Mesendoderm (in vitro differentiated cells): ENCODE results near the gene TUBG2.
A peak's percentile ranks its signal among the peaks of the same experiment; 100 is the strongest.
"Not testable (repeated sequence)": the region's sequence is repeated elsewhere in the genome, so short reads cannot be mapped to it uniquely, and the experiment has no call there.

Experiments
- DNase-seq: peaks from one replicate; pipeline ENCODE4 v3.0.0; 2013
- H2AK5ac ChIP-seq: 2 replicates; pipeline ENCODE4 v1.6.1; 2013; ENCODE audit warnings: low read length, inconsistent platforms
- H2BK120ac ChIP-seq: 2 replicates; pipeline ENCODE4 v1.6.1; 2013; ENCODE audit warnings: low read depth, mild to moderate bottlenecking, low read length, moderate library complexity, mixed read lengths
- H2BK15ac ChIP-seq: replicated peaks from 2 replicates; pipeline ENCODE4 v1.6.1; 2013; ENCODE audit warnings: low read depth, mild to moderate bottlenecking, moderate library complexity
- H2BK5ac ChIP-seq: 2 replicates; pipeline ENCODE4 v1.6.1; 2013; ENCODE audit warnings: low read length, inconsistent platforms
- H3K18ac ChIP-seq: 2 replicates; pipeline ENCODE4 v1.6.1; 2013; ENCODE audit warnings: mild to moderate bottlenecking, low read length, mixed read lengths
- H3K23ac ChIP-seq: one replicate; pipeline ENCODE4 v1.6.1; 2013; ENCODE audit warnings: low read length
- H3K27ac ChIP-seq: 2 replicates; pipeline ENCODE4 v1.5.1; 2013; ENCODE audit warnings: low read depth, mild to moderate bottlenecking, inconsistent platforms, low read length, moderate library complexity
- H3K27me3 ChIP-seq: 2 replicates; pipeline ENCODE4 v1.6.1; 2013; ENCODE audit warnings: low read length, control low read depth, mild to moderate bottlenecking, inconsistent platforms; ENCODE audit not compliant: insufficient read depth, poor library complexity
- H3K36me3 ChIP-seq: 2 replicates; pipeline ENCODE4 v1.6.1; 2013; ENCODE audit warnings: low read length, inconsistent platforms; ENCODE audit not compliant: control insufficient read depth, insufficient read depth
- H3K4ac ChIP-seq: one replicate; pipeline ENCODE4 v1.6.1; 2013; ENCODE audit warnings: low read depth, mild to moderate bottlenecking, low read length, moderate library complexity
- H3K4me1 ChIP-seq: 2 replicates; pipeline ENCODE4 v1.6.1; 2013; ENCODE audit warnings: low read depth, low read length, inconsistent platforms; ENCODE audit not compliant: control insufficient read depth
- H3K4me2 ChIP-seq: 2 replicates; pipeline ENCODE4 v1.6.1; 2013; ENCODE audit warnings: low read length
- H3K4me3 ChIP-seq: 2 replicates; pipeline ENCODE4 v1.5.1; 2013; ENCODE audit warnings: mild to moderate bottlenecking, low read length
- H3K56ac ChIP-seq: one replicate; pipeline ENCODE4 v1.6.1; 2013; ENCODE audit warnings: low read length
- H3K79me1 ChIP-seq: 2 replicates; pipeline ENCODE4 v1.6.1; 2013; ENCODE audit warnings: low read length, inconsistent platforms
- H3K79me2 ChIP-seq: 2 replicates; pipeline ENCODE4 v1.6.1; 2013; ENCODE audit warnings: mild to moderate bottlenecking, low read length; ENCODE audit not compliant: control insufficient read depth, insufficient read depth
- H3K9ac ChIP-seq: 2 replicates; pipeline ENCODE4 v1.6.1; 2013; ENCODE audit warnings: low read length, inconsistent platforms
- H4K5ac ChIP-seq: one replicate; pipeline ENCODE4 v1.6.1; 2013; ENCODE audit warnings: low read length
- H4K8ac ChIP-seq: one replicate; pipeline ENCODE4 v1.6.1; 2013; ENCODE audit warnings: low read depth, mild to moderate bottlenecking, control low read depth, low read length, moderate library complexity
- WGBS: extraction: QIAGEN DNeasy Blood & Tissue Kit; methylation state at CpG from one replicate; pipeline ENCODE4 v1.1.7; 2013; ENCODE audit warnings: low lambda C conversion rate, missing lambda C conversion rate; ENCODE audit not compliant: insufficient coverage; ENCODE audit errors: extremely low coverage; 5-methylcytosine and 5-hydroxymethylcytosine counted together

TUBG2 gene

GRCh38 chr17:42618442-42619150 lies 40.5 kb upstream of the TUBG2 start:
- Histone ChIP-seq H3K79me1 (no peaks in the 10 kb centered on the region), H4K8ac (no peak overlapping the region), H3K23ac (no peak overlapping the region), H2BK120ac (no peak overlapping the region), H2BK5ac (no peak overlapping the region), H3K4me3 (no peak overlapping the region), H3K27me3 (no peaks in the 10 kb centered on the region), H3K36me3 (peaks cover 13% of the 10 kb centered on the region), H4K5ac (no peak overlapping the region), H3K4me1 (no peaks in the 10 kb centered on the region), H3K27ac (no peak overlapping the region), H3K4me2 (no peak overlapping the region), H3K4ac (no peak overlapping the region), H2AK5ac (no peak overlapping the region), H3K9ac (no peak overlapping the region), H3K56ac (no peak overlapping the region), H3K79me2 (no peaks in the 10 kb centered on the region), H3K18ac (no peak overlapping the region), H2BK15ac (no peak overlapping the region)
- peak; percentile 87 for DNase-seq
- no CpG with 5 or more reads among the region's 9 CpGs for WGBS

GRCh38 chr17:42621987-42622386 lies 37.1 kb upstream of the TUBG2 start:
- not testable (repeated sequence) for H2AK5ac ChIP-seq, H4K8ac ChIP-seq, H2BK120ac ChIP-seq, H3K27ac ChIP-seq, H3K4me3 ChIP-seq, H3K27me3 ChIP-seq, H3K36me3 ChIP-seq, H4K5ac ChIP-seq, H3K4ac ChIP-seq, H3K4me1 ChIP-seq, H3K23ac ChIP-seq, H3K9ac ChIP-seq, H3K18ac ChIP-seq, H3K79me1 ChIP-seq, H3K79me2 ChIP-seq, H2BK15ac ChIP-seq, H3K56ac ChIP-seq, H2BK5ac ChIP-seq, DNase-seq, H3K4me2 ChIP-seq
- no CpG with 5 or more reads among the region's 3 CpGs for WGBS

- no peaks in the 10 kb centered on the region for H3K79me1 ChIP-seq
- no peak overlapping the region for H4K5ac ChIP-seq
- no peak overlapping the region for H3K18ac ChIP-seq
- H3K79me2 ChIP-seq, result no peaks in the 10 kb centered on the region
- no peaks in the 10 kb centered on the region for H3K4me1 ChIP-seq
- no peak overlapping the region for H3K56ac ChIP-seq
- no peak overlapping the region for H4K8ac ChIP-seq
- no peak overlapping the region for H3K23ac ChIP-seq
- no peak overlapping the region for H2BK15ac ChIP-seq
- no peak overlapping the region for H3K4me3 ChIP-seq
- no peak for DNase-seq
- WGBS, result no CpG with 5 or more reads among the region's 2 CpGs
- H2BK5ac ChIP-seq, result no peak overlapping the region
- no peaks in the 10 kb centered on the region for H3K36me3 ChIP-seq
- no peak overlapping the region for H3K9ac ChIP-seq
- H3K27ac ChIP-seq, result no peak overlapping the region
- H3K4me2 ChIP-seq, result no peak overlapping the region
- no peak overlapping the region for H2BK120ac ChIP-seq
- H3K27me3 ChIP-seq, result no peaks in the 10 kb centered on the region
- H2AK5ac ChIP-seq, result no peak overlapping the region
- no peak overlapping the region for H3K4ac ChIP-seq
Measured at GRCh38 chr17:42623271-42623670, 35.8 kb upstream of the TUBG2 start.

GRCh38 chr17:42623732-42624596 lies 35.1 kb upstream of the TUBG2 start:
- Histone ChIP-seq H3K9ac (no peak overlapping the region), H3K27me3 (no peaks in the 10 kb centered on the region), H4K8ac (no peak overlapping the region), H2AK5ac (no peak overlapping the region), H3K79me1 (no peaks in the 10 kb centered on the region), H3K18ac (no peak overlapping the region), H3K4ac (no peak overlapping the region), H3K23ac (no peak overlapping the region), H3K79me2 (no peaks in the 10 kb centered on the region), H2BK120ac (no peak overlapping the region), H3K4me3 (no peak overlapping the region), H4K5ac (no peak overlapping the region), H3K4me2 (no peak overlapping the region), H3K27ac (no peak overlapping the region), H2BK15ac (no peak overlapping the region), H2BK5ac (no peak overlapping the region), H3K36me3 (no peaks in the 10 kb centered on the region), H3K56ac (no peak overlapping the region), H3K4me1 (no peaks in the 10 kb centered on the region)
- peak; percentile 11 for DNase-seq
- no CpG with 5 or more reads among the region's 7 CpGs for WGBS

- not testable (repeated sequence) for H3K79me2 ChIP-seq, H3K27ac ChIP-seq, H3K4me2 ChIP-seq, H3K27me3 ChIP-seq, H3K4me1 ChIP-seq, H3K79me1 ChIP-seq, H3K56ac ChIP-seq, H2BK15ac ChIP-seq, H3K18ac ChIP-seq, H2BK120ac ChIP-seq, H2BK5ac ChIP-seq, H3K4ac ChIP-seq, H3K4me3 ChIP-seq, H4K5ac ChIP-seq, H3K23ac ChIP-seq, H2AK5ac ChIP-seq, H4K8ac ChIP-seq, H3K9ac ChIP-seq, H3K36me3 ChIP-seq
- DNase-seq, result peak; percentile 23
- no CpG with 5 or more reads among the region's 6 CpGs for WGBS
Measured at GRCh38 chr17:42627032-42627764, 31.9 kb upstream of the TUBG2 start.
